ENCODE results near the gene RTF1.

DNA sequence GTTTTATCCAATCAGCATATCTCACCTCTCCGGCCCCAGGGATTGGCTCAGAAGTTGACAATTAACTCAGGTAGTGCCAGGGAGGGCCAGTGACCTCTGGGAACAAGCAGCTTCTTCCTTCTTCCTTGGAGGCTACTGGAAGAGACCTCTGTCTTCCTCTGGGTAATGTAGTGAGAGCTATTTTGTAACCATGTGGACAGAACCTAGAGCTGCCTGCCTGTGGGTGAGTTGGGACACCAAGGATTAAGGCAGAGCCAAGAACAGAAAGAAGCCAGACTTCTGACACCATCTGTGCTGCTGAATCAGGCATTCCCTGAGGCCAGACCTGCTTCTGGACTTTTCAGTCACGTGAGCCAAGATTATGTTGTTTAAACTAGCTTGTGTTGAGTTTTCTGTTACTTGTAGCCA is 8.7 kb upstream of the RTF1 start:
- TF ChIP-seq, protein P1, sequence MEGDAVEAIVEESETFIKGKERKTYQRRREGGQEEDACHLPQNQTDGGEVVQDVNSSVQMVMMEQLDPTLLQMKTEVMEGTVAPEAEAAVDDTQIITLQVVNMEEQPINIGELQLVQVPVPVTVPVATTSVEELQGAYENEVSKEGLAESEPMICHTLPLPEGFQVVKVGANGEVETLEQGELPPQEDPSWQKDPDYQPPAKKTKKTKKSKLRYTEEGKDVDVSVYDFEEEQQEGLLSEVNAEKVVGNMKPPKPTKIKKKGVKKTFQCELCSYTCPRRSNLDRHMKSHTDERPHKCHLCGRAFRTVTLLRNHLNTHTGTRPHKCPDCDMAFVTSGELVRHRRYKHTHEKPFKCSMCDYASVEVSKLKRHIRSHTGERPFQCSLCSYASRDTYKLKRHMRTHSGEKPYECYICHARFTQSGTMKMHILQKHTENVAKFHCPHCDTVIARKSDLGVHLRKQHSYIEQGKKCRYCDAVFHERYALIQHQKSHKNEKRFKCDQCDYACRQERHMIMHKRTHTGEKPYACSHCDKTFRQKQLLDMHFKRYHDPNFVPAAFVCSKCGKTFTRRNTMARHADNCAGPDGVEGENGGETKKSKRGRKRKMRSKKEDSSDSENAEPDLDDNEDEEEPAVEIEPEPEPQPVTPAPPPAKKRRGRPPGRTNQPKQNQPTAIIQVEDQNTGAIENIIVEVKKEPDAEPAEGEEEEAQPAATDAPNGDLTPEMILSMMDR (tag by site-specific recombination; IDR thresholded peaks at IDR 0.05) = no peak
- TF ChIP-seq ZNF843 (tag by site-specific recombination; IDR thresholded peaks at IDR 0.05) = no peak

All from HEK293 (cell line).